A673 (cell line): Measurements from ENCODE around the gene JSRP1. TPM values are rescaled to one million over a fixed set of nuclear protein-coding genes. Genes with fewer than 3 reads are reported as not detected.
A peak's percentile ranks its signal among the peaks of the same experiment; 100 is the strongest.

Source experiments
- BruUV-seq: library from RNA; stranded (reverse); fragments of 400-500 nt; replicated peaks from 2 replicates; lab custom pipeline; 2021; lab: Mats Ljungman, UMichigan
- CTCF ChIA-PET: fragments of 300-600 bp; sonication (Branson Sonifier 250); formaldehyde crosslinking; loops from one replicate; lab custom pipeline; 2022; ENCODE audit warnings: antibody characterized with exemption; lab: Charles Lee
- POLR2A ChIA-PET: fragments of 300-600 bp; sonication (Branson Sonifier 250); formaldehyde crosslinking; loops from one replicate; lab custom pipeline; 2022; ENCODE audit warnings: antibody characterized with exemption; ENCODE audit not compliant: low non-redundant PET; lab: Charles Lee
- DNase-seq: peaks from one replicate; pipeline ENCODE4 v3.0.0-alpha.2; 2015; ENCODE audit warnings: low spot score
- H3K27ac ChIP-seq: fragments of 200-600 bp; sonication (generic); 2 replicates; pipeline ENCODE4 v1.5.1; 2016; ENCODE audit warnings: mixed run types, low read depth, mild to moderate bottlenecking, mixed read lengths, antibody characterized with exemption, low read length; ENCODE audit not compliant: poor library complexity, severe bottlenecking
- H3K27me3 ChIP-seq: fragments of 200-600 bp; sonication (generic); replicated peaks from 2 replicates; pipeline ENCODE4 v1.6.1; 2017; ENCODE audit warnings: mixed run types, low read depth, mild to moderate bottlenecking, mixed read lengths, antibody characterized with exemption, low read length; ENCODE audit not compliant: insufficient read depth, poor library complexity
- H3K36me3 ChIP-seq: fragments of 200-600 bp; sonication (generic); 2 replicates; pipeline ENCODE4 v1.6.1; 2016; ENCODE audit warnings: mixed run types, mild to moderate bottlenecking, mixed read lengths, antibody characterized with exemption, low read length; ENCODE audit not compliant: insufficient read depth, poor library complexity, severe bottlenecking
- H3K4me1 ChIP-seq: fragments of 200-600 bp; sonication (generic); 2 replicates; pipeline ENCODE4 v1.6.1; 2017; ENCODE audit warnings: mixed run types, mild to moderate bottlenecking, mixed read lengths, antibody characterized with exemption, low read length; ENCODE audit not compliant: insufficient read depth, poor library complexity, severe bottlenecking
- H3K4me3 ChIP-seq: fragments of 200-600 bp; sonication (generic); 2 replicates; pipeline ENCODE4 v1.5.1; 2016; ENCODE audit warnings: low read depth, mixed run types, mild to moderate bottlenecking, mixed read lengths, low read length; ENCODE audit not compliant: poor library complexity, severe bottlenecking
- H3K9me3 ChIP-seq: fragments of 200-600 bp; sonication (generic); 2 replicates; pipeline ENCODE4 v1.6.1; 2016; ENCODE audit warnings: mixed run types, low read depth, mild to moderate bottlenecking, mixed read lengths, antibody characterized with exemption, low read length; ENCODE audit not compliant: poor library complexity, severe bottlenecking
- CTCF ChIP-seq: fragments of 300-800, 200-600 bp; sonication (generic); conservative IDR thresholded peaks from 2 replicates; pipeline ENCODE4 v1.5.1; 2017; ENCODE audit warnings: low read depth, mild to moderate bottlenecking, antibody characterized with exemption, low read length, moderate library complexity, mixed read lengths
- EZH2 ChIP-seq: fragments of 200-600 bp; sonication (generic); IDR thresholded peaks from 2 replicates; pipeline ENCODE4 v1.6.1; 2017; ENCODE audit warnings: borderline replicate concordance, low read depth, mild to moderate bottlenecking, mixed read lengths, antibody characterized with exemption, low read length; ENCODE audit not compliant: poor library complexity, severe bottlenecking
- intact Hi-C: fragments of 100-400 bp; cut with micrococcal nuclease; formaldehyde crosslinking; loops from one replicate; pipeline ENCODE4 v1.10.0; 2022; ENCODE audit not compliant: unreplicated experiment
- total RNA-seq: library from RNA; stranded (reverse); gene quantifications from 2 replicates; pipeline ENCODE4 v1.2.3, GENCODE V29; 2021

JSRP1 gene
- total RNA-seq, 1 experiment from 2014 or later, result 0.73 TPM

GRCh38 chr19:2242092-2242537 lies 14.1 kb downstream of the JSRP1 start:
- no TSS peak for BruUV-seq
- no peaks in the 10 kb centered on the region for H3K9me3 ChIP-seq
- TF ChIP-seq EZH2, result no peak
- no peak for TF ChIP-seq CTCF
- no peak for DNase-seq
- no peaks in the 10 kb centered on the region for H3K27me3 ChIP-seq
- no peak overlapping the region for H3K27ac ChIP-seq
- peaks cover 35% of the 10 kb centered on the region for H3K4me1 ChIP-seq
- intact Hi-C loops, result no loop called here
- CTCF ChIA-PET, result interaction anchor here (0.6 kb wide), 1 partner anchor 18 kb away, joined by 3 read pairs; no protein-coding TSS in a partner anchor
- peaks cover 60% of the 10 kb centered on the region for H3K36me3 ChIP-seq
- POLR2A ChIA-PET, result no interaction called here
- H3K4me3 ChIP-seq, result no peak overlapping the region

GRCh38 chr19:2240881-2241760 lies 15.1 kb downstream of the JSRP1 start:
- CTCF ChIA-PET, result no interaction called here
- peaks cover 50% of the 10 kb centered on the region for H3K36me3 ChIP-seq
- TF ChIP-seq CTCF (no peak), EZH2 (no peak)
- H3K4me3 ChIP-seq, result peak overlapping the region; percentile 96
- POLR2A ChIA-PET, result no interaction called here
- H3K4me1 ChIP-seq, result peaks cover 35% of the 10 kb centered on the region
- no peaks in the 10 kb centered on the region for H3K9me3 ChIP-seq
- no TSS peak for BruUV-seq
- DNase-seq, result no peak
- H3K27ac ChIP-seq, result peak overlapping the region; percentile 88
- no peaks in the 10 kb centered on the region for H3K27me3 ChIP-seq
- intact Hi-C loops, result no loop called here

- intact Hi-C loops, result loop anchor here (5.0 kb wide), 1 partner anchor 397 kb away; no protein-coding TSS in a partner anchor
- POLR2A ChIA-PET, result interaction anchor here (0.6 to 0.7 kb wide), 3 partner anchors 55 to 87 kb away, joined by 3 to 12 read pairs (median 11); no protein-coding TSS in a partner anchor
- no peaks in the 10 kb centered on the region for H3K27me3 ChIP-seq
- peaks cover 37% of the 10 kb centered on the region for H3K4me1 ChIP-seq
- TF ChIP-seq CTCF, result no peak
- no peak for TF ChIP-seq EZH2
- CTCF ChIA-PET, result interaction anchor here (0.7 kb wide), 1 partner anchor 22 kb away, joined by 4 read pairs; no protein-coding TSS in a partner anchor
- no TSS peak for BruUV-seq
- H3K4me3 ChIP-seq, result peak overlapping the region; percentile 96
- H3K36me3 ChIP-seq, result peaks cover 39% of the 10 kb centered on the region
- H3K27ac ChIP-seq, result peak overlapping the region; percentile 88
- no peaks in the 10 kb centered on the region for H3K9me3 ChIP-seq
- DNase-seq, result no peak
Measured at GRCh38 chr19:2239771-2240770, 16.1 kb downstream of the JSRP1 start.
